HG03439 (cell line): Measurements from ENCODE around the gene INF2.

Experiments
- ATAC-seq: cut with Tn5 transposase; IDR thresholded peaks from one replicate; pipeline ENCODE4 v1.9.1; 2021; ENCODE audit warnings: mild to moderate bottlenecking, moderate library complexity; ENCODE audit not compliant: unreplicated experiment

Gene INF2

GRCh38 chr14:104700747-104701217 lies 11.4 kb downstream of the INF2 start:
- no peak for ATAC-seq

GRCh38 chr14:104701383-104702076 lies 12.1 kb downstream of the INF2 start:
- ATAC-seq = no peak

- ATAC-seq = no peak
Observed at GRCh38 chr14:104702106-104702505, 12.7 kb downstream of the INF2 start.

GRCh38 chr14:104702673-104703072 lies 13.3 kb downstream of the INF2 start:
- ATAC-seq = no peak

GRCh38 chr14:104703269-104703668 lies 13.9 kb downstream of the INF2 start:
- no peak for ATAC-seq

- ATAC-seq = no peak
Observed at GRCh38 chr14:104704252-104704651, 14.8 kb downstream of the INF2 start.

GRCh38 chr14:104705340-104706047 lies 16.1 kb downstream of the INF2 start:
- no peak for ATAC-seq

GRCh38 chr14:104706733-104707607 lies 17.6 kb downstream of the INF2 start:
- ATAC-seq = no peak

- no peak for ATAC-seq
Observed at GRCh38 chr14:104707608-104708595, 18.5 kb downstream of the INF2 start.

- no peak for ATAC-seq
Observed at GRCh38 chr14:104708606-104709268, 19.3 kb downstream of the INF2 start.

- no peak for ATAC-seq
Observed at GRCh38 chr14:104709387-104710039, 20.1 kb downstream of the INF2 start.

- ATAC-seq = no peak
Observed at GRCh38 chr14:104710071-104710735, 20.8 kb downstream of the INF2 start.

GRCh38 chr14:104712881-104713734 lies 23.7 kb downstream of the INF2 start:
- no peak for ATAC-seq

GRCh38 chr14:104714066-104714465 lies 24.6 kb downstream of the INF2 start:
- ATAC-seq = no peak

GRCh38 chr14:104714681-104715080 lies 25.3 kb downstream of the INF2 start:
- ATAC-seq = no peak

GRCh38 chr14:104715416-104715815 lies 26.0 kb downstream of the INF2 start:
- ATAC-seq = no peak

- ATAC-seq = no peak
Observed at GRCh38 chr14:104715871-104716270, 26.5 kb downstream of the INF2 start.

GRCh38 chr14:104717137-104717536 lies 27.7 kb downstream of the INF2 start:
- no peak for ATAC-seq
